Measurements from ENCODE around the gene DUXB. TPM values are rescaled to one million over a fixed set of nuclear protein-coding genes. Genes with fewer than 3 reads are reported as not detected.

The DUXB gene
- total and polyA plus RNA-seq, 2 of the 13 experiments (the other 11 are each of a cell fraction or from before 2014, with no cell fraction given) = not detected

DNA sequence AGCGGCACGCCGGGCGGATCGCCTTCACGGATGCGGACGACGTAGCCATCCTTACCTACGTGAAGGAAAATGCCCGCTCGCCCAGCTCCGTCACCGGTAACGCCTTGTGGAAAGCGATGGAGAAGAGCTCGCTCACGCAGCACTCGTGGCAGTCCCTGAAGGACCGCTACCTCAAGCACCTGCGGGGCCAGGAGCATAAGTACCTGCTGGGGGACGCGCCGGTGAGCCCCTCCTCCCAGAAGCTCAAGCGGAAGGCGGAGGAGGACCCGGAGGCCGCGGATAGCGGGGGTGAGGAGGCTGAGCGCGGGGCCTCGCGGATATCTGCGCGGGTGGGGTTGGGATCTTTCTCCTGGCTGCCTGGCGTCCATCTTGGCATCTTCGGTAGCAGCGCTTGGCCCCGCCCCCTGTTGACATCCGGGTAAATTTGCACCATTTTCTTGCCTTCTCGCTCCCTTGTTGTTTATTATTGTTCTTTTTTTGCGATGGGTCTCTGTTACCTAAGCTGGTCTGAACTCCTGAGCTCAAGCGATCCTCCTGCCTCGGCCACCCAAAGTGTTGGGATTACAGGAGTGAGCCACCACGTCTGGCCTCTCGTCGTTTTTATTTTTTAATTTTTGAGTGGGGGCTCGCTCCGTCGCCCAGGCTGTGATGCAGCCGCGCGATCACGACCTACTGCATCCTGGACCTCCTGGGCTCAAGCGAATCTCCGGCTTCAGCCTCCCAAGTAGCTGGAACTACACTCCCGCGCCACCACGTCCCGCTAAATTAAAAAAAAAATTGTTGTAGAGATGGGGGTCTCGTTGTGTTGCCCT lies 52.8 kb downstream of the DUXB start (continued):
- TF ChIP-seq ZSCAN25 (CRISPR knock-in tag; IDR thresholded peaks at IDR 0.05) = no peak
- TF ChIP-seq FOXJ3 (CRISPR knock-in tag; IDR thresholded peaks at IDR 0.05; ENCODE audit: borderline replicate concordance) = peak; percentile 56; the same call in 1 of the 2 replicates
- peak; percentile 61; the same call in 1 of the 2 replicates for TF ChIP-seq MTF2 (CRISPR knock-in tag; IDR thresholded peaks at IDR 0.05; ENCODE audit: borderline replicate concordance)
- no peak; the same call in 1 of the 2 replicates for TF ChIP-seq TMF1 (CRISPR knock-in tag; IDR thresholded peaks at IDR 0.05; ENCODE audit: low read depth)
- 0 out of 2 replicates have a peak, but pooled peaks have one; percentile 72 for TF ChIP-seq ZNF850 (CRISPR knock-in tag; conservative IDR thresholded peaks at IDR 0.05)
- peak; percentile 69 for TF ChIP-seq PHF8 (CRISPR knock-in tag; IDR thresholded peaks at IDR 0.05)
- TF ChIP-seq, protein P1, sequence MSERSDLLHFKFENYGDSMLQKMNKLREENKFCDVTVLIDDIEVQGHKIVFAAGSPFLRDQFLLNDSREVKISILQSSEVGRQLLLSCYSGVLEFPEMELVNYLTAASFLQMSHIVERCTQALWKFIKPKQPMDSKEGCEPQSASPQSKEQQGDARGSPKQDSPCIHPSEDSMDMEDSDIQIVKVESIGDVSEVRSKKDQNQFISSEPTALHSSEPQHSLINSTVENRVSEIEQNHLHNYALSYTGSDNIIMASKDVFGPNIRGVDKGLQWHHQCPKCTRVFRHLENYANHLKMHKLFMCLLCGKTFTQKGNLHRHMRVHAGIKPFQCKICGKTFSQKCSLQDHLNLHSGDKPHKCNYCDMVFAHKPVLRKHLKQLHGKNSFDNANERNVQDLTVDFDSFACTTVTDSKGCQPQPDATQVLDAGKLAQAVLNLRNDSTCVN (CRISPR knock-in tag; IDR thresholded peaks at IDR 0.05; ENCODE audit: borderline replicate concordance) = peak; percentile 57
- TF ChIP-seq KAT8 (CRISPR knock-in tag; IDR thresholded peaks at IDR 0.05) = peak; percentile 43; the same call in 1 of the 2 replicates
- TF ChIP-seq, protein P2, sequence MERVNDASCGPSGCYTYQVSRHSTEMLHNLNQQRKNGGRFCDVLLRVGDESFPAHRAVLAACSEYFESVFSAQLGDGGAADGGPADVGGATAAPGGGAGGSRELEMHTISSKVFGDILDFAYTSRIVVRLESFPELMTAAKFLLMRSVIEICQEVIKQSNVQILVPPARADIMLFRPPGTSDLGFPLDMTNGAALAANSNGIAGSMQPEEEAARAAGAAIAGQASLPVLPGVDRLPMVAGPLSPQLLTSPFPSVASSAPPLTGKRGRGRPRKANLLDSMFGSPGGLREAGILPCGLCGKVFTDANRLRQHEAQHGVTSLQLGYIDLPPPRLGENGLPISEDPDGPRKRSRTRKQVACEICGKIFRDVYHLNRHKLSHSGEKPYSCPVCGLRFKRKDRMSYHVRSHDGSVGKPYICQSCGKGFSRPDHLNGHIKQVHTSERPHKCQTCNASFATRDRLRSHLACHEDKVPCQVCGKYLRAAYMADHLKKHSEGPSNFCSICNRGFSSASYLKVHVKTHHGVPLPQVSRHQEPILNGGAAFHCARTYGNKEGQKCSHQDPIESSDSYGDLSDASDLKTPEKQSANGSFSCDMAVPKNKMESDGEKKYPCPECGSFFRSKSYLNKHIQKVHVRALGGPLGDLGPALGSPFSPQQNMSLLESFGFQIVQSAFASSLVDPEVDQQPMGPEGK (CRISPR knock-in tag; IDR thresholded peaks at IDR 0.05) = peak; percentile 56; the same call in 1 of the 2 replicates
- peak; percentile 84 for TF ChIP-seq KDM5A (IDR thresholded peaks at IDR 0.05; ENCODE audit: borderline replicate concordance, low read length)
- 0 out of 2 replicates have a peak, but pooled peaks have one; percentile 58 for TF ChIP-seq IRX3 (CRISPR knock-in tag; IDR thresholded peaks at IDR 0.05; ENCODE audit: borderline replicate concordance, low read depth)
- no peak for TF ChIP-seq RAD21 (CRISPR knock-in tag; IDR thresholded peaks at IDR 0.05)
- no peak for TF ChIP-seq PRMT3 (CRISPR knock-in tag; IDR thresholded peaks at IDR 0.05; ENCODE audit: borderline replicate concordance, low read depth)
- TF ChIP-seq, protein P3, sequence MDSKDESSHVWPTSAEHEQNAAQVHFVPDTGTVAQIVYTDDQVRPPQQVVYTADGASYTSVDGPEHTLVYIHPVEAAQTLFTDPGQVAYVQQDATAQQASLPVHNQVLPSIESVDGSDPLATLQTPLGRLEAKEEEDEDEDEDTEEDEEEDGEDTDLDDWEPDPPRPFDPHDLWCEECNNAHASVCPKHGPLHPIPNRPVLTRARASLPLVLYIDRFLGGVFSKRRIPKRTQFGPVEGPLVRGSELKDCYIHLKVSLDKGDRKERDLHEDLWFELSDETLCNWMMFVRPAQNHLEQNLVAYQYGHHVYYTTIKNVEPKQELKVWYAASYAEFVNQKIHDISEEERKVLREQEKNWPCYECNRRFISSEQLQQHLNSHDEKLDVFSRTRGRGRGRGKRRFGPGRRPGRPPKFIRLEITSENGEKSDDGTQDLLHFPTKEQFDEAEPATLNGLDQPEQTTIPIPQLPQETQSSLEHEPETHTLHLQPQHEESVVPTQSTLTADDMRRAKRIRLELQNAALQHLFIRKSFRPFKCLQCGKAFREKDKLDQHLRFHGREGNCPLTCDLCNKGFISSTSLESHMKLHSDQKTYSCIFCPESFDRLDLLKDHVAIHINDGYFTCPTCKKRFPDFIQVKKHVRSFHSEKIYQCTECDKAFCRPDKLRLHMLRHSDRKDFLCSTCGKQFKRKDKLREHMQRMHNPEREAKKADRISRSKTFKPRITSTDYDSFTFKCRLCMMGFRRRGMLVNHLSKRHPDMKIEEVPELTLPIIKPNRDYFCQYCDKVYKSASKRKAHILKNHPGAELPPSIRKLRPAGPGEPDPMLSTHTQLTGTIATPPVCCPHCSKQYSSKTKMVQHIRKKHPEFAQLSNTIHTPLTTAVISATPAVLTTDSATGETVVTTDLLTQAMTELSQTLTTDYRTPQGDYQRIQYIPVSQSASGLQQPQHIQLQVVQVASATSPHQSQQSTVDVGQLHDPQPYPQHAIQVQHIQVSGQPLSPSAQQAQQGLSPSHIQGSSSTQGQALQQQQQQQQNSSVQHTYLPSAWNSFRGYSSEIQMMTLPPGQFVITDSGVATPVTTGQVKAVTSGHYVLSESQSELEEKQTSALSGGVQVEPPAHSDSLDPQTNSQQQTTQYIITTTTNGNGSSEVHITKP (CRISPR knock-in tag; IDR thresholded peaks at IDR 0.05; ENCODE audit: low read depth) = no peak
- TF ChIP-seq, protein P4, sequence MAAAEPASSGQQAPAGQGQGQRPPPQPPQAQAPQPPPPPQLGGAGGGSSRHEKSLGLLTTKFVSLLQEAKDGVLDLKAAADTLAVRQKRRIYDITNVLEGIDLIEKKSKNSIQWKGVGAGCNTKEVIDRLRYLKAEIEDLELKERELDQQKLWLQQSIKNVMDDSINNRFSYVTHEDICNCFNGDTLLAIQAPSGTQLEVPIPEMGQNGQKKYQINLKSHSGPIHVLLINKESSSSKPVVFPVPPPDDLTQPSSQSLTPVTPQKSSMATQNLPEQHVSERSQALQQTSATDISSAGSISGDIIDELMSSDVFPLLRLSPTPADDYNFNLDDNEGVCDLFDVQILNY (CRISPR knock-in tag; conservative IDR thresholded peaks at IDR 0.05) = no peak
- TF ChIP-seq ZNF713 (CRISPR knock-in tag; IDR thresholded peaks at IDR 0.05) = no peak
- no peak for TF ChIP-seq SOX13 (IDR thresholded peaks at IDR 0.05)
- TF ChIP-seq SOX13 (CRISPR knock-in tag; conservative IDR thresholded peaks at IDR 0.05 in 1 of 2, IDR thresholded peaks at IDR 0.05 in 1 of 2) = no peak; a peak in 1 of 4 replicates
- TF ChIP-seq FOXA1 (IDR thresholded peaks at IDR 0.05) = no peak
- peak; percentile 80 for TF ChIP-seq FOXA1 (CRISPR knock-in tag; IDR thresholded peaks at IDR 0.05)
